H1 (cell line): ENCODE results near the gene ADD2. TPM values are rescaled to one million over a fixed set of nuclear protein-coding genes. Genes with fewer than 3 reads are reported as not detected.

Source experiments
- CTCF ChIA-PET: fragments of 300-600 bp; sonication (Branson Sonifier 250); formaldehyde crosslinking; loops from one replicate; lab custom pipeline; 2021; ENCODE audit not compliant: partially characterized antibody; lab: Charles Lee
- POLR2A ChIA-PET: fragments of 300-600 bp; sonication (Branson Sonifier 250); formaldehyde crosslinking; loops from one replicate; lab custom pipeline; 2021; ENCODE audit warnings: inconsistent platforms; ENCODE audit not compliant: partially characterized antibody; lab: Charles Lee
- DNase-seq, 2 experiments: peaks; one replicate each; pipeline versions ENCODE4 v3.0.0 to v3.0.0-alpha.2; 2010 to 2022; ENCODE audit warnings: low spot score in 2 of 2, low read depth in 1 of 2, mixed read lengths in 1 of 2
- FAIRE-seq: peaks from 2 replicates; lab custom pipeline; 2011; peaks lifted over from hg19 to GRCh38; lab: Jason Lieb, UNC
- H2AFZ ChIP-seq: 2 replicates; pipeline ENCODE4 v1.8.1; 2012; ENCODE audit warnings: low read length, inconsistent platforms
- H2AK5ac ChIP-seq: 2 replicates; pipeline ENCODE4 v1.6.1; 2013; ENCODE audit warnings: low read depth, low read length
- H2BK120ac ChIP-seq: replicated peaks from 2 replicates; pipeline ENCODE3; 2013; ENCODE audit warnings: low read depth, low read length, inconsistent platforms
- H2BK12ac ChIP-seq: 2 replicates; pipeline ENCODE4 v1.6.1; 2013; ENCODE audit warnings: low read depth, low read length
- H2BK15ac ChIP-seq: 2 replicates; pipeline ENCODE4 v1.6.1; 2013; ENCODE audit warnings: low read length
- H2BK20ac ChIP-seq: 2 replicates; pipeline ENCODE4 v1.6.1; 2013; ENCODE audit warnings: low read length
- H2BK5ac ChIP-seq: 2 replicates; pipeline ENCODE4 v1.6.1; 2013; ENCODE audit warnings: low read depth, low read length
- H3K14ac ChIP-seq: 2 replicates; pipeline ENCODE4 v1.6.1; 2013; ENCODE audit warnings: inconsistent platforms; ENCODE audit not compliant: insufficient read length
- H3K18ac ChIP-seq: 2 replicates; pipeline ENCODE4 v1.6.1; 2013; ENCODE audit warnings: low read length; ENCODE audit errors: extremely low read depth
- H3K23ac ChIP-seq: 2 replicates; pipeline ENCODE4 v1.6.1; 2013; ENCODE audit warnings: inconsistent platforms; ENCODE audit not compliant: insufficient read length
- H3K23me2 ChIP-seq: 2 replicates; pipeline ENCODE4 v1.6.1; 2013; ENCODE audit warnings: low read depth, low read length
- H3K27ac ChIP-seq: 2 replicates; pipeline ENCODE4 v1.6.1; 2011; ENCODE audit warnings: low read depth, low read length, inconsistent platforms
- H3K27me3 ChIP-seq, 4 experiments: replicated peaks in 1 of 4; 1 replicate in 1 of 4; 2 replicates in 3 of 4; pipeline versions ENCODE4 v1.6.1 to v1.8.1; 2011 to 2013; ENCODE audit warnings: low read length in 3 of 4, mild to moderate bottlenecking in 3 of 4, inconsistent platforms in 2 of 4, mixed read lengths in 2 of 4, moderate library complexity in 1 of 4; ENCODE audit not compliant: control insufficient read depth in 3 of 4, insufficient read depth in 3 of 4; ENCODE audit errors: extremely low read depth in 1 of 4
- H3K36me3 ChIP-seq, 4 experiments: 2 replicates each; pipeline versions ENCODE4 v1.6.1 to v1.8.1; 2011 to 2013; ENCODE audit warnings: mild to moderate bottlenecking in 4 of 4, low read length in 3 of 4, moderate library complexity in 2 of 4, control low read depth in 1 of 4, inconsistent platforms in 1 of 4; ENCODE audit not compliant: insufficient read depth in 4 of 4, control insufficient read depth in 2 of 4
- H3K4ac ChIP-seq: replicated peaks from 2 replicates; pipeline ENCODE3; 2013; ENCODE audit warnings: low read length, low read depth, mixed read lengths, inconsistent platforms; ENCODE audit not compliant: insufficient read length
- H3K4me1 ChIP-seq, 4 experiments: replicated peaks in 1 of 4; 1 replicate in 1 of 4; 2 replicates in 3 of 4; pipeline versions ENCODE4 v1.6.1 to v1.8.1; 2011 to 2013; ENCODE audit warnings: low read length in 3 of 4, inconsistent platforms in 2 of 4, mixed read lengths in 1 of 4; ENCODE audit not compliant: insufficient read depth in 4 of 4, control insufficient read depth in 3 of 4
- H3K4me2 ChIP-seq, 2 experiments: 2 replicates each; pipeline versions ENCODE4 v1.6.1 to v1.8.1; 2011 to 2013; ENCODE audit warnings: low read depth in 2 of 2, low read length in 2 of 2, control low read depth in 1 of 2, inconsistent platforms in 1 of 2, mild to moderate bottlenecking in 1 of 2; ENCODE audit not compliant: insufficient read depth in 1 of 2
- H3K4me3 ChIP-seq, 4 experiments: fragments of 200-600, 300-600 bp in 1 of 4; sonication (generic), shearing (Covaris generic), sonication (Bioruptor Twin) in 1 of 4; 2 replicates each; pipeline versions ENCODE4 v1.5.1 to v1.8.1; 2011 to 2016; ENCODE audit warnings: low read length in 4 of 4, low read depth in 3 of 4, control low read depth in 2 of 4, inconsistent platforms in 2 of 4, mild to moderate bottlenecking in 2 of 4, mixed read lengths in 1 of 4, moderate library complexity in 1 of 4; ENCODE audit not compliant: insufficient read depth in 2 of 4; ENCODE audit errors: extremely low read depth in 1 of 4
- H3K56ac ChIP-seq: replicated peaks from 2 replicates; pipeline ENCODE3; 2013; ENCODE audit warnings: low read depth, mild to moderate bottlenecking, mixed read lengths, low read length, inconsistent platforms; ENCODE audit not compliant: insufficient read length
- H3K79me1 ChIP-seq: 2 replicates; pipeline ENCODE4 v1.6.1; 2013; ENCODE audit warnings: low read depth, low read length, control low read depth
- H3K79me2 ChIP-seq, 2 experiments: 2 replicates each; pipeline versions ENCODE4 v1.6.1 to v1.8.1; 2012 to 2013; ENCODE audit warnings: low read length in 2 of 2, mild to moderate bottlenecking in 2 of 2, inconsistent platforms in 1 of 2; ENCODE audit not compliant: insufficient read depth in 2 of 2, control insufficient read depth in 1 of 2
- H3K9ac ChIP-seq, 4 experiments: replicated peaks in 1 of 4; 1 replicate in 1 of 4; 2 replicates in 3 of 4; pipeline versions ENCODE4 v1.6.1 to v1.8.1; 2011 to 2013; ENCODE audit warnings: low read depth in 3 of 4, low read length in 3 of 4, control low read depth in 2 of 4, mild to moderate bottlenecking in 2 of 4, moderate library complexity in 2 of 4, inconsistent platforms in 1 of 4; ENCODE audit errors: extremely low read depth in 1 of 4
- H3K9me3 ChIP-seq, 2 experiments: 2 replicates each; pipeline versions ENCODE4 v1.6.1 to v1.8.1; 2012 to 2013; ENCODE audit warnings: mild to moderate bottlenecking in 2 of 2, moderate library complexity in 2 of 2, control low read depth in 1 of 2, inconsistent platforms in 1 of 2, low read depth in 1 of 2, low read length in 1 of 2, mixed read lengths in 1 of 2; ENCODE audit not compliant: insufficient read depth in 2 of 2
- H4K20me1 ChIP-seq, 2 experiments: replicated peaks in 1 of 2; 2 replicates each; pipeline versions ENCODE3 to v1.8.1; 2011 to 2013; ENCODE audit warnings: inconsistent platforms in 2 of 2, low read length in 2 of 2, mild to moderate bottlenecking in 1 of 2; ENCODE audit not compliant: insufficient read depth in 2 of 2, control insufficient read depth in 1 of 2
- H4K5ac ChIP-seq: 2 replicates; pipeline ENCODE4 v1.6.1; 2013; ENCODE audit warnings: low read length, low read depth, mixed read lengths, inconsistent platforms; ENCODE audit not compliant: insufficient read length
- H4K8ac ChIP-seq: 2 replicates; pipeline ENCODE4 v1.8.0; 2013; ENCODE audit warnings: mild to moderate bottlenecking, moderate library complexity, low read length, inconsistent platforms; ENCODE audit not compliant: insufficient read depth; ENCODE audit errors: extremely low read depth
- H4K91ac ChIP-seq: replicated peaks from 2 replicates; pipeline ENCODE3; 2013; ENCODE audit warnings: low read length, mixed read lengths, inconsistent platforms; ENCODE audit not compliant: insufficient read length
- GTF2F1 ChIP-seq: IDR thresholded peaks from 2 replicates; pipeline ENCODE4 v1.6.1; 2012; ENCODE audit warnings: low read depth, low read length, improper control_type of control experiment, borderline replicate concordance
- MAFK ChIP-seq: IDR thresholded peaks from 2 replicates; pipeline ENCODE4 v1.6.1; 2012; ENCODE audit warnings: low read depth, mild to moderate bottlenecking, improper control_type of control experiment, low read length
- RXRA ChIP-seq: IDR thresholded peaks from 2 replicates; pipeline ENCODE4 v1.6.1; 2011; ENCODE audit warnings: low read depth, mild to moderate bottlenecking, low read length, moderate library complexity; ENCODE audit not compliant: insufficient read depth
- SP4 ChIP-seq: IDR thresholded peaks from 2 replicates; pipeline ENCODE4 v1.6.1; 2012; ENCODE audit warnings: low read length, inconsistent platforms
- SRF ChIP-seq: IDR thresholded peaks from 2 replicates; pipeline ENCODE4 v1.6.1; 2011; ENCODE audit warnings: mild to moderate bottlenecking, low read depth, low read length, moderate library complexity
- WGBS, 2 experiments: shearing (Covaris generic) in 1 of 2; methylation state at CpG; one replicate each; pipeline versions ENCODE4 v1.1.6 to v1.1.7; 2013 to 2015; ENCODE audit warnings: low lambda C conversion rate in 2 of 2, mixed read lengths in 2 of 2, inconsistent platforms in 1 of 2, low coverage in 1 of 2, missing lambda C conversion rate in 1 of 2; ENCODE audit not compliant: insufficient replicate concordance in 2 of 2, insufficient coverage in 1 of 2, insufficient read length in 1 of 2; ENCODE audit errors: extremely low coverage in 1 of 2, missing lambda C conversion rate in 1 of 2; 5-methylcytosine and 5-hydroxymethylcytosine counted together
- polyA plus RNA-seq, 7 experiments: library from polyadenylated mRNA; depleted of rRNA in 3 of 7; stranded (reverse) in 5 of 7; unstranded in 2 of 7; fragments of >200 nt in 5 of 7; fragments of 200-250 nt in 2 of 7; gene quantifications; 1 replicate in 5 of 7; 2 replicates in 1 of 7; 4 replicates in 1 of 7; pipeline versions ENCODE4 v1.2.1 to v1.2.3, GENCODE V29; 2011 to 2013; ENCODE audit warnings: missing spikeins in 2 of 7, mixed read lengths in 2 of 7
- total RNA-seq: library from RNA; stranded (reverse); fragmentation: NEBNext Ultra II Directional; extraction: Animal tissue kit (Norgen Biotek cat#: 25700); gene quantifications from 2 replicates; pipeline ENCODE4 v1.2.1, GENCODE V29; 2021
- TF ChIP-seq, protein P1 (sequence below): IDR thresholded peaks from 2 replicates; pipeline ENCODE4 v1.6.1; 2012; ENCODE audit warnings: low read length, inconsistent platforms

The ADD2 gene
- total and polyA plus RNA-seq, 2 of the 8 experiments (the other 6 are each of a cell fraction or from before 2014, with no cell fraction given): 58.5 to 170 TPM

DNA sequence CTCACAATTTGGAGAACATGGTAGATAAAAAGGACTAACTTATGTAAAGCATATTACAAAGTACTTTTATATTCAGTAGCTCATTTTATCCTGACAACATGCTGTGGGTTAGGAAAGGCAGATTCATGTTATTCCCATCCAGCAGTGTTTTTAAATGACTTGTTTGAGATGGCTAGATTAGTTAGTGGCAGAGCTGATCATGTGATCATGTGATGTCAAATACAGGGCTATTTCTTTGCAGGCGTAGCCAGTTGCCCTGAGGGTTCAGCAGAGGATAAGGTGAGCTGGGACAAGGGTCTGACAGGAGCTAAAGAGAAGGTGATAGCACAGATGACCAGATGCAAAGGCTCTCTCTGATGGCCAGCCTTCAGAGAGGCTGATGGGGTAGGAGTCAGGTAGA is 97.8 kb downstream of the ADD2 start:
- Histone ChIP-seq H3K4me1 (no peaks in the 10 kb centered on the region), H3K9me3 (no peaks in the 10 kb centered on the region), H3K27me3 (no peaks in the 10 kb centered on the region), H4K8ac (no peak overlapping the region)
- DNase-seq (no peak), FAIRE-seq (no peak)
- no peak for TF ChIP-seq SRF
- TF ChIP-seq, protein P1, sequence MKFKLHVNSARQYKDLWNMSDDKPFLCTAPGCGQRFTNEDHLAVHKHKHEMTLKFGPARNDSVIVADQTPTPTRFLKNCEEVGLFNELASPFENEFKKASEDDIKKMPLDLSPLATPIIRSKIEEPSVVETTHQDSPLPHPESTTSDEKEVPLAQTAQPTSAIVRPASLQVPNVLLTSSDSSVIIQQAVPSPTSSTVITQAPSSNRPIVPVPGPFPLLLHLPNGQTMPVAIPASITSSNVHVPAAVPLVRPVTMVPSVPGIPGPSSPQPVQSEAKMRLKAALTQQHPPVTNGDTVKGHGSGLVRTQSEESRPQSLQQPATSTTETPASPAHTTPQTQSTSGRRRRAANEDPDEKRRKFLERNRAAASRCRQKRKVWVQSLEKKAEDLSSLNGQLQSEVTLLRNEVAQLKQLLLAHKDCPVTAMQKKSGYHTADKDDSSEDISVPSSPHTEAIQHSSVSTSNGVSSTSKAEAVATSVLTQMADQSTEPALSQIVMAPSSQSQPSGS: no peak
- TF ChIP-seq RXRA: no peak
- no peak for TF ChIP-seq GTF2F1
- no peak for TF ChIP-seq SP4
- no peak for TF ChIP-seq MAFK
- TF ChIP-seq, all 59 proteins: peak for 0
- Histone ChIP-seq H3K18ac (no peak overlapping the region), H3K27ac (no peak overlapping the region), H2AFZ (no peak overlapping the region), H3K23ac (no peak overlapping the region), H4K5ac (no peak overlapping the region), H2BK12ac (no peak overlapping the region), H3K9ac (no peak overlapping the region), H3K56ac (no peak overlapping the region), H3K4ac (no peak overlapping the region), H3K36me3 (peaks cover 25 to 63% (median 47%) of the 10 kb centered on the region in 4 experiments; a peak in 7 of 8 replicates), H3K14ac (no peak overlapping the region), H3K4me3 (no peak overlapping the region), H2BK5ac (no peak overlapping the region), H2BK20ac (no peak overlapping the region), H2BK120ac (no peak overlapping the region), H3K79me1 (no peaks in the 10 kb centered on the region), H3K4me2 (no peak overlapping the region), H3K79me2 (no peaks in the 10 kb centered on the region), H2BK15ac (no peak overlapping the region), H3K23me2 (no peaks in the 10 kb centered on the region), H4K91ac (no peak overlapping the region), H2AK5ac (no peak overlapping the region), H4K20me1 (peaks cover 0 to 2% of the 10 kb centered on the region in 2 experiments)
- ChIA-PET POLR2A (interaction anchor here (1.1 to 1.9 kb wide), 3 partner anchors 10 to 376 kb away, joined by 3 to 5 read pairs (median 4); partner anchors contain the start of gene SNRPG), CTCF (interaction anchor here (0.6 to 4.5 kb wide), 10 partner anchors 10 to 210 kb away, joined by 3 to 18 read pairs (median 6); partner anchors contain the start of genes ADD2 and FIGLA)
- WGBS, 2 experiments: 83% methylated on average over 1 of the region's 1 CpG; no CpG with 5 or more reads in 1 of the 2 experiments
